Hair follicle dermal papilla cell (primary cell): ENCODE data around the gene ZDHHC11. TPM values are rescaled to one million over a fixed set of nuclear protein-coding genes. Genes with fewer than 3 reads are reported as not detected.

ENCODE experiments used
- total RNA-seq: library from RNA; depleted of rRNA; stranded (reverse); fragments of >200 nt; gene quantifications from 2 replicates; pipeline ENCODE4 v1.2.3, GENCODE V29; 2012

The ZDHHC11 gene
- total RNA-seq = 0.73 and 0.97 TPM in 2 replicates

GRCh38 chr5:850511-851006 is at the start of gene ZDHHC11:
Gene ZDHHC11, minus strand, starts transcription at chr5:850986. Its CDS starts 384 bp downstream, at chr5:850602.

GRCh38 chr5:892394-893136 is 41.8 kb upstream of the ZDHHC11 start, which contains the start of the genes BRD9 and TRIP13:
Gene BRD9, minus strand, starts transcription at chr5:892801. Its CDS starts 144 bp downstream, at chr5:892657.
Gene TRIP13, plus strand, starts transcription at chr5:892884. Its CDS starts 115 bp downstream, at chr5:892999.

GRCh38 chr5:784428-785177 is 66.2 kb downstream of the ZDHHC11 start, which contains the start of gene ZDHHC11B:
Gene ZDHHC11B, minus strand, starts transcription at chr5:784729. Its CDS starts 17,810 bp downstream, at chr5:766919.

Other genes starting within 250 kb of the ZDHHC11 start
- gene CEP72, start 238.6 kb downstream of the ZDHHC11 start, total RNA-seq = 1.5 and 2.1 TPM in 2 replicates
- under 0.01 and 0.12 TPM in 2 replicates for gene TPPP, start 157.6 kb downstream of the ZDHHC11 start, total RNA-seq
- not detected in 2 replicates for gene ZDHHC11B, start 66.3 kb downstream of the ZDHHC11 start, total RNA-seq
- 28.8 and 30.3 TPM in 2 replicates for gene BRD9, start 41.8 kb upstream of the ZDHHC11 start, total RNA-seq
- 4.1 and 5.5 TPM in 2 replicates for gene TRIP13, start 41.9 kb upstream of the ZDHHC11 start, total RNA-seq
- not detected in 2 replicates for gene NKD2, start 157.8 kb upstream of the ZDHHC11 start, total RNA-seq